Measurements from ENCODE around the gene EPC2. TPM values are rescaled to one million over a fixed set of nuclear protein-coding genes. Genes with fewer than 3 reads are reported as not detected.

EPC2 gene
- total RNA-seq, 1 donor from 2014 or later = 52.1 TPM

DNA sequence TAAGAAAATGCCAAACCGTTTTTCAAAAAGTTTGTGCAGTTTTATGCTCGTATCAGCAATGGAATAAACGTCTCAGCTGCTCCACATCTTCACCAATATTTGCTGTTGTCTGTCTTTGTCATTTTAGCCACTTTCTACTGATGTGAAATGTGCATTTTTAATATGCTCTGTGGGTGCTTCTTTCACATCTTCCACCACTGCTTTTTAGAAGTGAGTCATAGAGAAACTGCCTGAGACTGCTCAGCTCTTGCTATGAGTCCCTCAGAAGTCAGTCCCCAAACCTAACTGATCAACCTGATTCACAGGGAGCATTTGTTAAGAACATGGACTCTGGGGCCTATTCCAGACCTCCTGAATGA lies 41.0 kb upstream of the EPC2 start:
- TF ChIP-seq, protein P1, sequence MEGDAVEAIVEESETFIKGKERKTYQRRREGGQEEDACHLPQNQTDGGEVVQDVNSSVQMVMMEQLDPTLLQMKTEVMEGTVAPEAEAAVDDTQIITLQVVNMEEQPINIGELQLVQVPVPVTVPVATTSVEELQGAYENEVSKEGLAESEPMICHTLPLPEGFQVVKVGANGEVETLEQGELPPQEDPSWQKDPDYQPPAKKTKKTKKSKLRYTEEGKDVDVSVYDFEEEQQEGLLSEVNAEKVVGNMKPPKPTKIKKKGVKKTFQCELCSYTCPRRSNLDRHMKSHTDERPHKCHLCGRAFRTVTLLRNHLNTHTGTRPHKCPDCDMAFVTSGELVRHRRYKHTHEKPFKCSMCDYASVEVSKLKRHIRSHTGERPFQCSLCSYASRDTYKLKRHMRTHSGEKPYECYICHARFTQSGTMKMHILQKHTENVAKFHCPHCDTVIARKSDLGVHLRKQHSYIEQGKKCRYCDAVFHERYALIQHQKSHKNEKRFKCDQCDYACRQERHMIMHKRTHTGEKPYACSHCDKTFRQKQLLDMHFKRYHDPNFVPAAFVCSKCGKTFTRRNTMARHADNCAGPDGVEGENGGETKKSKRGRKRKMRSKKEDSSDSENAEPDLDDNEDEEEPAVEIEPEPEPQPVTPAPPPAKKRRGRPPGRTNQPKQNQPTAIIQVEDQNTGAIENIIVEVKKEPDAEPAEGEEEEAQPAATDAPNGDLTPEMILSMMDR (IDR thresholded peaks at IDR 0.05) = no peak
- Mint-ChIP-seq H3K4me3 (no peak overlapping the region), H3K4me1 (peaks cover 3% of the 10 kb centered on the region), H3K27ac (no peak overlapping the region), H3K36me3 (ENCODE audit: low read depth) (no peaks in the 10 kb centered on the region), H3K9me3 (peaks cover 5% of the 10 kb centered on the region), H3K27me3 (peaks cover 2% of the 10 kb centered on the region)
- no peak for ATAC-seq (ENCODE audit: low read depth)
- intact Hi-C loops (cut with micrococcal nuclease) = no loop called here
- ChIA-PET CTCF (no interaction called here), POLR2A (no interaction called here)
- DNase-seq = no peak

DNA sequence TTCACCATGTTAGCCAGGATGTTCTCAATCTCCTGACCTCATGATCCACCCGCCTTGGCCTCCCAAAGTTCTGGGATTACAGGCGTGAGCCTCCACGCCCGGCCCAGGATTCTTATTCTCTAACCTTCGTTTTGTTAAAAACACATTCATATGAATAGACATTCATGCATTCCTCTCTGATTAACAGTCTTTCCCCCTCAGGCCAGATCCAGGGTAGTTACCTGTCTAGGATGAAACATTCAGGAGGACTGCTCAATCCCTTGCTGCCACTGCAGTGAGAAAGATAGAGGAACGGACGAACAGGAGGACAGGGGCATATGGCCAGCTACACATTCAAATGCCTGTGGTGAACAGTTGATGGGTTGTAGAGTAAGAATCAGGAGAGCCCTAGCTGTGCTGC lies 39.6 kb upstream of the EPC2 start:
- Mint-ChIP-seq H3K9me3 (peaks cover 5% of the 10 kb centered on the region), H3K4me1 (no peaks in the 10 kb centered on the region), H3K27ac (no peak overlapping the region), H3K27me3 (peaks cover 2% of the 10 kb centered on the region), H3K4me3 (no peak overlapping the region), H3K36me3 (ENCODE audit: low read depth) (no peaks in the 10 kb centered on the region)
- DNase-seq (no peak), ATAC-seq (ENCODE audit: low read depth) (no peak)
- ChIA-PET POLR2A (interaction anchor here (0.7 kb wide), 1 partner anchor 19 kb away, joined by 6 read pairs; no protein-coding TSS in a partner anchor), CTCF (no interaction called here)
- TF ChIP-seq, protein P1 (IDR thresholded peaks at IDR 0.05) = no peak
- intact Hi-C loops (cut with micrococcal nuclease) = no loop called here

DNA sequence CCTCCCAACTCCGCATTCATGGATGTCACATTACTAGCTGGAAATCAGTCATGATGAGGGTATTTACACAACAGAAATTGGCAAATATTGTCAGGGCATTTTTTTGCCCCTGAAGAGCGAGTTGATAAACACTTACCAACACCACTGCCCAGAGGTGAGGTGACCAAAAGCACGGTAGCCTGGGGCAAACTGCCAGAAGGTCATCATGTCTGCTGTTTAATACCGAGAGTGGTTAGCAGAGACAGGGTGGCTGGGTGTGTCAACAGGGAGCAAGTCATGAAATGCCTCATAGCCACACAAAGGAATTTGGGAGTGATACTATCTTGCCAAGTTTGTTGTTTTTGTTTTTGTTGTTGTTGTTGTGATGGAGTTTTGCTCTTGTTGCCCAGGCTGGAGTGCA lies 37.0 kb upstream of the EPC2 start:
- ChIA-PET CTCF (no interaction called here), POLR2A (no interaction called here)
- peaks cover 3% of the 10 kb centered on the region for H3K9me3 Mint-ChIP-seq
- TF ChIP-seq, protein P1 (IDR thresholded peaks at IDR 0.05) = no peak
- ATAC-seq (ENCODE audit: low read depth) = no peak
- intact Hi-C loops (cut with micrococcal nuclease) = no loop called here
- no peaks in the 10 kb centered on the region for H3K36me3 Mint-ChIP-seq (ENCODE audit: low read depth)
- H3K4me3 Mint-ChIP-seq = no peak overlapping the region
- DNase-seq = no peak
- H3K27me3 Mint-ChIP-seq = no peaks in the 10 kb centered on the region
- H3K27ac Mint-ChIP-seq = no peak overlapping the region
- H3K4me1 Mint-ChIP-seq = no peaks in the 10 kb centered on the region

- DNase-seq (no peak), ATAC-seq (ENCODE audit: low read depth) (no peak)
- peaks cover 15% of the 10 kb centered on the region for H3K4me1 Mint-ChIP-seq
- CTCF ChIA-PET = no interaction called here
- H3K4me3 Mint-ChIP-seq = no peak overlapping the region
- H3K36me3 Mint-ChIP-seq (ENCODE audit: low read depth) = no peaks in the 10 kb centered on the region
- H3K9me3 Mint-ChIP-seq = no peaks in the 10 kb centered on the region
- H3K27ac Mint-ChIP-seq = no peak overlapping the region
- TF ChIP-seq, protein P1 (IDR thresholded peaks at IDR 0.05) = no peak
- POLR2A ChIA-PET = interaction anchor here (0.7 to 1.1 kb wide), 2 partner anchors 11 to 101 kb away, joined by 6 to 11 read pairs; no protein-coding TSS in a partner anchor
- H3K27me3 Mint-ChIP-seq = no peaks in the 10 kb centered on the region
- intact Hi-C loops (cut with micrococcal nuclease) = loop anchor here (1.0 kb wide), 1 partner anchor 32 kb away; no protein-coding TSS in a partner anchor
Measured at GRCh38 chr2:148613231-148614013, 31.1 kb upstream of the EPC2 start.

DNA sequence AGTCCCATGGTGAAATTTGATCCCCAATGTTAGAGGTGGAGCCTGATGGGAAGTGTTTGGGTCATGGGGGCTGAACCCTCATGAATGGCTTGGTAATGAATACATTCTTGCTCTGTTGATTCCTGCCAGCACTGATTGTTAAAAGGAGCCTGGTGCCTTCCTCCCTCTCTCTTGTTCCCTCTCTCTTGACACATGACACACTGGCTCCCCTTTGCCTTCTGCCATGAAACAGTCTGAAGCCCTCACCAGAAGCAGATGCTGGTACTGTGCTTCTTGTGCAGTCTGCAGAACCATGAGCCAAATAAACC lies 30.6 kb upstream of the EPC2 start:
- ChIA-PET POLR2A (interaction anchor here (1.1 kb wide), 1 partner anchor 101 kb away, joined by 11 read pairs; no protein-coding TSS in a partner anchor), CTCF (interaction anchor here (0.9 kb wide), 1 partner anchor 624 kb away, joined by 3 read pairs; no protein-coding TSS in a partner anchor)
- peak overlapping the region; percentile 59 for H3K27ac Mint-ChIP-seq
- intact Hi-C loops (cut with micrococcal nuclease) = loop anchor here (1.0 kb wide), 1 partner anchor 31 kb away; no protein-coding TSS in a partner anchor
- no peak for DNase-seq
- ATAC-seq (ENCODE audit: low read depth) = peak; percentile 30
- no peaks in the 10 kb centered on the region for H3K36me3 Mint-ChIP-seq (ENCODE audit: low read depth)
- H3K27me3 Mint-ChIP-seq = no peaks in the 10 kb centered on the region
- peaks cover 15% of the 10 kb centered on the region for H3K4me1 Mint-ChIP-seq
- no peaks in the 10 kb centered on the region for H3K9me3 Mint-ChIP-seq
- H3K4me3 Mint-ChIP-seq = no peak overlapping the region
- TF ChIP-seq, protein P1 (IDR thresholded peaks at IDR 0.05) = no peak

Data from activated B cell treated with CpG ODN at 0.5 μM for 24 hours (primary cell).